BE2C (cell line): ENCODE results near the gene IFIT3.

Experiments used
- DNase-seq: peaks from one replicate; pipeline ENCODE4 v3.0.0-alpha.2; 2020
- H3K27me3 ChIP-seq: fragments of 250-450 bp; sonication (Bioruptor Pico); 2 replicates; pipeline ENCODE4 v1.5.1; 2020; ENCODE audit warnings: mild to moderate bottlenecking
- H3K36me3 ChIP-seq: fragments of 250-450 bp; sonication (Bioruptor Pico); 2 replicates; pipeline ENCODE4 v1.5.1; 2020; ENCODE audit warnings: mild to moderate bottlenecking
- H3K4me1 ChIP-seq: fragments of 250-450 bp; sonication (Bioruptor Pico); 2 replicates; pipeline ENCODE4 v1.5.1; 2020
- H3K4me3 ChIP-seq: 2 replicates; pipeline ENCODE4 v1.5.1; 2011; ENCODE audit warnings: low read depth, low read length
- H3K9me3 ChIP-seq: fragments of 250-450 bp; sonication (Bioruptor Pico); 2 replicates; pipeline ENCODE4 v1.5.1; 2020
- CTCF ChIP-seq: IDR thresholded peaks from 2 replicates; pipeline ENCODE4 v1.5.1; 2012; ENCODE audit warnings: mild to moderate bottlenecking, low read depth, low read length

The IFIT3 gene

DNA sequence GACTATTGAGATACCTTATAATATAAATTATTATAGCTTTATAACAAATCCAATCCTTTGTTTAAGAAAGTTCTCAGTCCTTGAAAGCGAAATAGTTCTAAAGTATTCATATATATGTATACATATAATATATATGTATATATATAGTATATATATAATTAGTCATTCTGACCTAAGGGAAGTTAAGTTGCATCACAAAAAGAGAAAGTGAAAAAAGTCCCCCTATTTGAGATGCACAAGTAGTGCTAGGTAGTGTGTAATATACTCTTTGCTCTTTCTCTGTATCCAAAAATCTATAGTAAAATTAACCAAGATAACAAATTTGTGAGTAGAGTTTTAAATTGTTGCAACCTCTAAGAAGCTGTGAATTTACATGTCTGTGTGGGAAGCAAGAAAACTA is 36.7 kb downstream of the IFIT3 start:
- Histone ChIP-seq H3K4me1 (no peaks in the 10 kb centered on the region), H3K27me3 (no peaks in the 10 kb centered on the region), H3K36me3 (no peaks in the 10 kb centered on the region), H3K9me3 (no peaks in the 10 kb centered on the region), H3K4me3 (no peak overlapping the region)
- DNase-seq: no peak
- no peak for TF ChIP-seq CTCF

- Histone ChIP-seq H3K36me3 (no peaks in the 10 kb centered on the region), H3K9me3 (no peaks in the 10 kb centered on the region), H3K4me3 (no peak overlapping the region), H3K4me1 (no peaks in the 10 kb centered on the region), H3K27me3 (no peaks in the 10 kb centered on the region)
- TF ChIP-seq CTCF: no peak
- DNase-seq: no peak
Observed at GRCh38 chr10:89367529-89367928, 39.7 kb downstream of the IFIT3 start.

DNA sequence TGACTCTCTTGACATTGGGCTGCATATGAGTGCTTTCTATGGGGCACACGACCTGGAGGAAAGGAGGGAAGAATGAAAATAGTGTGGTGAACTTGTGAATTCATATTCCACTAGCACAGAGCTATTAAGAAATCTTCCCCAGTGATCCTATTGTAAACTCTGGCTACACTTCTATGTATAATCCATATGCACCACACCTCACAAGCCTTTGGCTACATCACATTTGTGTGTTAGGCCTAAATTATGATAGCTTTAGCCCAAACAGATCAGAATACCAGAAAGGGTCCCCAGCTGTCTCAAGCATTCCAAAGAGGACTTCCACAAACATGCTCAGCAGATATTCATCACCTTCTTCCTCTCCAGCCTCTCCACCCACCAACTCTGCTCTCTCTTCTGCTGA is 40.3 kb downstream of the IFIT3 start:
- Histone ChIP-seq H3K4me3 (no peak overlapping the region), H3K4me1 (no peaks in the 10 kb centered on the region), H3K9me3 (no peaks in the 10 kb centered on the region), H3K27me3 (no peaks in the 10 kb centered on the region), H3K36me3 (no peaks in the 10 kb centered on the region)
- no peak for DNase-seq
- no peak for TF ChIP-seq CTCF

GRCh38 chr10:89369156-89370105 is 41.6 kb downstream of the IFIT3 start:
- DNase-seq: no peak
- peak; percentile 47 for TF ChIP-seq CTCF
- Histone ChIP-seq H3K36me3 (no peaks in the 10 kb centered on the region), H3K4me1 (peaks cover 7% of the 10 kb centered on the region), H3K9me3 (no peaks in the 10 kb centered on the region), H3K4me3 (no peak overlapping the region), H3K27me3 (no peaks in the 10 kb centered on the region)

DNA sequence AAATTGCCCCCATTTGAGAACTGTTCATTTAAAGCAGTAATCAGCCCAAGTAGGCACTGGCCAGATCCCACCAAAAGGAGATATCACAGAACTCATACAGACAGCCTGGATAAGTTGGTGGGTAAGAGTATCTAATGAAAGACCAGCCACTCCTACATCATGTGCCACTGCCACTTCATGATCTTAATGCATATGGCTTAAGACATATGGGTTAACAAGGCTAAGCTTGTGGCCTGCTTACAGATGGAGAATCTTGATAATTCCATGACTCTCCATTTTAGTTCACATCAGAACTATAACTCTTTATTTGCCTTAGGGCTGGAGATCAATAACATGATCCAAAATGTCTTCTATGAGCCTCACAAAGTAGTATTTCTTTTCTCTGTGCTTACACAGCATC is 43.3 kb downstream of the IFIT3 start:
- DNase-seq: no peak
- no peak overlapping the region for H3K4me3 ChIP-seq
- no peaks in the 10 kb centered on the region for H3K36me3 ChIP-seq
- H3K27me3 ChIP-seq: no peaks in the 10 kb centered on the region
- H3K4me1 ChIP-seq: peaks cover 14% of the 10 kb centered on the region
- no peak for TF ChIP-seq CTCF
- no peaks in the 10 kb centered on the region for H3K9me3 ChIP-seq

DNA sequence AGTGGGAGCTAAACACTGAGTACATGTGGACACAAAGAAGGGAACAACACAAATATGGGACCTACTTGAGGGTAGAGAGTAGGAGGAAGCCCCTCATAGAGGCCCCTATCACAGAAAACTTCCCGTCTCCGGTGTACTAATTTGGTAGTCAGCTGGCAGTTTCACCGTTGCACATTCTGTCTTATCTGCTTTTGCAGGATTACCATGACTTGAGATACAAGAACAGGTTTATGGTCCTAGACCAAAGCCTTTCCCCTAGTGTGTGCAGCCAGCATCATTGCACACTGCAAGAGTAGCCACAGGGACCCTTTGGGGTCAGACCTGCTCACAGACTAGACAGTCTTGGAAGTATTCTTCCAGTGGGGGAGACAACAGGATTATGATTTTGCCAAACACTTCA is 44.2 kb downstream of the IFIT3 start:
- Histone ChIP-seq H3K36me3 (no peaks in the 10 kb centered on the region), H3K27me3 (no peaks in the 10 kb centered on the region), H3K4me3 (no peak overlapping the region), H3K9me3 (no peaks in the 10 kb centered on the region), H3K4me1 (peaks cover 14% of the 10 kb centered on the region)
- DNase-seq: no peak
- TF ChIP-seq CTCF: no peak
